Measurements from ENCODE around the gene CLCNKA. TPM values are rescaled to one million over a fixed set of nuclear protein-coding genes. Genes with fewer than 3 reads are reported as not detected.
"Not testable (repeated sequence)": the region's sequence is repeated elsewhere in the genome, so short reads cannot be mapped to it uniquely, and the experiment has no call there.

The CLCNKA gene
- polyA plus RNA-seq, 1 donor from 2014 or later = not detected

GRCh38 chr1:16018308-16018707 is 3.5 kb upstream of the CLCNKA start:
- H3K4me1 Mint-ChIP-seq = peaks cover 7 to 9% (median 8%) of the 10 kb centered on the region in 3 donors
- H3K27ac Mint-ChIP-seq = no peak overlapping the region
- peaks cover 5% of the 10 kb centered on the region for H3K27me3 Mint-ChIP-seq
- no peaks in the 10 kb centered on the region for H3K36me3 Mint-ChIP-seq
- H3K4me3 Mint-ChIP-seq = peak overlapping the region in 1 of 4 donors; percentile 12
- no peaks in the 10 kb centered on the region for H3K9me3 Mint-ChIP-seq

GRCh38 chr1:16018749-16019643 is 2.8 kb upstream of the CLCNKA start:
- H3K4me3 Mint-ChIP-seq = no peak overlapping the region
- H3K36me3 Mint-ChIP-seq = no peaks in the 10 kb centered on the region
- H3K4me1 Mint-ChIP-seq = peaks cover 7 to 9% (median 8%) of the 10 kb centered on the region in 3 donors
- peaks cover 9% of the 10 kb centered on the region for H3K27me3 Mint-ChIP-seq
- H3K27ac Mint-ChIP-seq = no peak overlapping the region
- no peaks in the 10 kb centered on the region for H3K9me3 Mint-ChIP-seq

- Mint-ChIP-seq H3K36me3 (no peaks in the 10 kb centered on the region), H3K27me3 (peaks cover 9% of the 10 kb centered on the region), H3K4me1 (peaks cover 1 to 4% (median 3%) of the 10 kb centered on the region in 3 donors), H3K27ac (no peak overlapping the region), H3K9me3 (no peaks in the 10 kb centered on the region), H3K4me3 (no peak overlapping the region)
Measured at GRCh38 chr1:16019644-16020277, 2.1 kb upstream of the CLCNKA start.

GRCh38 chr1:16020325-16020724 is 1.5 kb upstream of the CLCNKA start:
- no peak overlapping the region for H3K4me3 Mint-ChIP-seq
- H3K27me3 Mint-ChIP-seq = peaks cover 7% of the 10 kb centered on the region
- no peak overlapping the region for H3K27ac Mint-ChIP-seq
- no peaks in the 10 kb centered on the region for H3K36me3 Mint-ChIP-seq
- peaks cover 0 to 2% (median 0%) of the 10 kb centered on the region in 3 donors for H3K4me1 Mint-ChIP-seq
- no peaks in the 10 kb centered on the region for H3K9me3 Mint-ChIP-seq

GRCh38 chr1:16020878-16021277 is 958 bp upstream of the CLCNKA start:
- H3K27ac Mint-ChIP-seq, H3K9me3 Mint-ChIP-seq, H3K4me1 Mint-ChIP-seq, H3K27me3 Mint-ChIP-seq, H3K36me3 Mint-ChIP-seq, H3K4me3 Mint-ChIP-seq: not testable (repeated sequence)

GRCh38 chr1:16022393-16022792 is 557 bp downstream of the CLCNKA start:
- H3K27me3 Mint-ChIP-seq = peaks cover 7% of the 10 kb centered on the region
- no peaks in the 10 kb centered on the region for H3K36me3 Mint-ChIP-seq
- H3K9me3 Mint-ChIP-seq = no peaks in the 10 kb centered on the region
- H3K4me3 Mint-ChIP-seq = no peak overlapping the region
- peaks cover 0 to 5% (median 0%) of the 10 kb centered on the region in 3 donors for H3K4me1 Mint-ChIP-seq
- no peak overlapping the region for H3K27ac Mint-ChIP-seq

- peaks cover 0 to 4% (median 0%) of the 10 kb centered on the region in 3 donors for H3K4me1 Mint-ChIP-seq
- H3K36me3 Mint-ChIP-seq = no peaks in the 10 kb centered on the region
- peaks cover 11% of the 10 kb centered on the region for H3K27me3 Mint-ChIP-seq
- H3K9me3 Mint-ChIP-seq = no peaks in the 10 kb centered on the region
- no peak overlapping the region for H3K27ac Mint-ChIP-seq
- no peak overlapping the region for H3K4me3 Mint-ChIP-seq
Measured at GRCh38 chr1:16023050-16023653, 1.3 kb downstream of the CLCNKA start.

GRCh38 chr1:16026302-16026701 is 4.5 kb downstream of the CLCNKA start:
- H3K27ac Mint-ChIP-seq, H3K4me3 Mint-ChIP-seq, H3K4me1 Mint-ChIP-seq, H3K36me3 Mint-ChIP-seq, H3K9me3 Mint-ChIP-seq: not testable (repeated sequence)
- peaks cover 19% of the 10 kb centered on the region for H3K27me3 Mint-ChIP-seq

GRCh38 chr1:16026723-16027484 is 5.1 kb downstream of the CLCNKA start:
- Mint-ChIP-seq H3K27ac (no peak overlapping the region), H3K9me3 (no peaks in the 10 kb centered on the region), H3K36me3 (no peaks in the 10 kb centered on the region), H3K4me3 (peak overlapping the region in 2 of 4 donors; percentile 37 to 77), H3K27me3 (peaks cover 21% of the 10 kb centered on the region), H3K4me1 (peaks cover 0 to 5% (median 0%) of the 10 kb centered on the region in 3 donors)

GRCh38 chr1:16028237-16029002 is 6.6 kb downstream of the CLCNKA start:
- H3K27ac Mint-ChIP-seq = no peak overlapping the region

GRCh38 chr1:16029003-16029268 is 7.1 kb downstream of the CLCNKA start:
- not testable (repeated sequence) for H3K27ac Mint-ChIP-seq, H3K36me3 Mint-ChIP-seq, H3K4me1 Mint-ChIP-seq, H3K9me3 Mint-ChIP-seq, H3K4me3 Mint-ChIP-seq
- H3K27me3 Mint-ChIP-seq = peaks cover 22% of the 10 kb centered on the region

More at GRCh38 chr1:16028237-16029002, 6.6 kb downstream of the CLCNKA start:
- peaks cover 0 to 5% (median 3%) of the 10 kb centered on the region in 3 donors for H3K4me1 Mint-ChIP-seq
- peaks cover 25% of the 10 kb centered on the region for H3K27me3 Mint-ChIP-seq
- no peaks in the 10 kb centered on the region for H3K9me3 Mint-ChIP-seq
- no peaks in the 10 kb centered on the region for H3K36me3 Mint-ChIP-seq
- H3K4me3 Mint-ChIP-seq = no peak overlapping the region

- Mint-ChIP-seq H3K27ac (no peak overlapping the region), H3K27me3 (peaks cover 22% of the 10 kb centered on the region), H3K36me3 (no peaks in the 10 kb centered on the region), H3K4me3 (no peak overlapping the region), H3K9me3 (no peaks in the 10 kb centered on the region), H3K4me1 (peaks cover 0 to 5% (median 3%) of the 10 kb centered on the region in 3 donors)
Measured at GRCh38 chr1:16029288-16029687, 7.5 kb downstream of the CLCNKA start.

- Mint-ChIP-seq H3K4me1 (peaks cover 0 to 3% (median 2%) of the 10 kb centered on the region in 3 donors), H3K36me3 (no peaks in the 10 kb centered on the region), H3K9me3 (no peaks in the 10 kb centered on the region), H3K4me3 (no peak overlapping the region), H3K27ac (no peak overlapping the region), H3K27me3 (peaks cover 25% of the 10 kb centered on the region)
Measured at GRCh38 chr1:16031551-16031950, 9.7 kb downstream of the CLCNKA start.

GRCh38 chr1:16032388-16033102 is 10.7 kb downstream of the CLCNKA start:
- Mint-ChIP-seq H3K27me3 (peaks cover 27% of the 10 kb centered on the region), H3K4me1 (peaks cover 0 to 3% (median 2%) of the 10 kb centered on the region in 3 donors), H3K27ac (no peak overlapping the region), H3K4me3 (no peak overlapping the region), H3K36me3 (no peaks in the 10 kb centered on the region), H3K9me3 (no peaks in the 10 kb centered on the region)
